HG03039 (cell line): Measurements from ENCODE around the gene C1QTNF9.
"Not testable (repeated sequence)": the region's sequence is repeated elsewhere in the genome, so short reads cannot be mapped to it uniquely, and the experiment has no call there.

ENCODE experiments used
- ATAC-seq: cut with Tn5 transposase; IDR thresholded peaks from one replicate; pipeline ENCODE4 v1.9.1; 2021; ENCODE audit warnings: mild to moderate bottlenecking, moderate library complexity; ENCODE audit not compliant: unreplicated experiment

Gene C1QTNF9

GRCh38 chr13:24319641-24320040 lies 10.3 kb downstream of the C1QTNF9 start:
- not testable (repeated sequence) for ATAC-seq

- not testable (repeated sequence) for ATAC-seq
Observed at GRCh38 chr13:24321416-24321815, 12.0 kb downstream of the C1QTNF9 start.

- not testable (repeated sequence) for ATAC-seq
Observed at GRCh38 chr13:24322470-24322869, 13.1 kb downstream of the C1QTNF9 start.

- no peak for ATAC-seq
Observed at GRCh38 chr13:24323036-24323738, 13.8 kb downstream of the C1QTNF9 start.

- ATAC-seq: no peak
Observed at GRCh38 chr13:24323739-24324075, 14.3 kb downstream of the C1QTNF9 start.

- not testable (repeated sequence) for ATAC-seq
Observed at GRCh38 chr13:24327598-24327997, 18.2 kb downstream of the C1QTNF9 start.

- ATAC-seq: no peak
Observed at GRCh38 chr13:24328145-24328544, 18.8 kb downstream of the C1QTNF9 start.

- no peak for ATAC-seq
Observed at GRCh38 chr13:24338721-24339120, 29.3 kb downstream of the C1QTNF9 start.

- no peak for ATAC-seq
Observed at GRCh38 chr13:24339937-24340607, 30.7 kb downstream of the C1QTNF9 start.

- no peak for ATAC-seq
Observed at GRCh38 chr13:24340608-24340955, 31.2 kb downstream of the C1QTNF9 start.

GRCh38 chr13:24341439-24341838 lies 32.1 kb downstream of the C1QTNF9 start:
- no peak for ATAC-seq

- ATAC-seq: no peak
Observed at GRCh38 chr13:24348385-24348784, 39.0 kb downstream of the C1QTNF9 start.

- ATAC-seq: no peak
Observed at GRCh38 chr13:24348797-24349515, 39.6 kb downstream of the C1QTNF9 start.

GRCh38 chr13:24349778-24350664 lies 40.6 kb downstream of the C1QTNF9 start:
- not testable (repeated sequence) for ATAC-seq

- ATAC-seq: no peak
Observed at GRCh38 chr13:24351423-24351822, 42.0 kb downstream of the C1QTNF9 start.

- ATAC-seq: no peak
Observed at GRCh38 chr13:24353736-24354135, 44.4 kb downstream of the C1QTNF9 start.

- ATAC-seq: no peak
Observed at GRCh38 chr13:24355103-24355502, 45.7 kb downstream of the C1QTNF9 start.

GRCh38 chr13:24356270-24356669 lies 46.9 kb downstream of the C1QTNF9 start:
- no peak for ATAC-seq

- no peak for ATAC-seq
Observed at GRCh38 chr13:24356837-24357236, 47.5 kb downstream of the C1QTNF9 start.

GRCh38 chr13:24357756-24358155 lies 48.4 kb downstream of the C1QTNF9 start:
- no peak for ATAC-seq

- ATAC-seq: not testable (repeated sequence)
Observed at GRCh38 chr13:24358836-24359235, 49.5 kb downstream of the C1QTNF9 start.
